ENCODE results near the gene FNDC3B. TPM values are rescaled to one million over a fixed set of nuclear protein-coding genes. Genes with fewer than 3 reads are reported as not detected.
"Not testable (repeated sequence)": the region's sequence is repeated elsewhere in the genome, so short reads cannot be mapped to it uniquely, and the experiment has no call there.

The FNDC3B gene
- total RNA-seq, 2 donors from 2014 or later: 9.2 to 17.1 TPM

DNA sequence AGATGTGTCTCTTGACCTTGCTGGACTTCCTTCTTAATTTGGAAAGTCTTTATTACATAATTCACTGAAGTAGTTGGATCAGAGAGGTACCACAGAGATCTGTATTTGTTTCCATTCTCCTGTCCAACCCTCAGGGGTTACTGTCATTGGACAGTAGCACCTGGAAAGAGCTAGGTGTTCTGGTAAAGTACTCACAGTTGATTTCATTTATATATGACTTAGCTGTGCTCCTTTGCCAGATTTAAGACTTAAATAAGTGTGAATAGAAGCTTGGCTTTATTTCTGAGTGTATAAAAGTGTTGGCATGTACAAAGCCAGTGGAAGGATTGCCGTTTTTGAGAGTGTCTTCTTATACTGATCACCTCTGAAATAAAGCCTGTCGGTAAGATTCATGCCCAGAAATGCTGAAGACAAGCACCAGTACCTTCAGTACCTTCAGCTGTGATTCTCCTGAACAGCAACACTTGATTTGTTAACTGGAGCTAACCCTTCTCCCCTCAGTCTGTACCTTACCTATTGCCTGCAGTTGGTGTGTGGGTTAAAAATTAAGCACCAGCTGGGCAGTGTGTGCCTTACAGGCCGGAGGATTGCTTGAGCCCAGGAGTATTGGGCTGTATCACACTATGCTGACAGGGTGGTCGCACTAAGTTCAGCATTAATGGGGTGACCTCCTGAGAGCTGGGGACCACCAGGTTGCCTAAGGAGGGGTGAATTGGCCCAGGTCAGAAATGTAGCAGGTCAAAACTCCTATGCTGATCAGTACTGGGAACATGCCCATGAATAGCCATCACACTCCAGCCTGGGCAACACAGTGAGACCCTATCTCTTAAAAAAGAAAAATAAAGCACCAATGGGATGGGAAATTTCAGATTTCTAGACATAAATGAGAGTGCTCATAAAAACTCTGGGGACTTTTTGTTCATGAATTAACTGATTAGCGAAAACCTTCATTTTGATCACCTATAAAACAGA is 197.7 kb downstream of the FNDC3B start:
- Mint-ChIP-seq H3K27ac (no peak overlapping the region), H3K36me3 (peaks cover 16 to 18% of the 10 kb centered on the region in 2 donors), H3K9me3 (peaks cover 8 to 15% of the 10 kb centered on the region in 2 donors)
- ATAC-seq: no peak
- no peak for DNase-seq (ENCODE audit: low spot score in 2 of 2)

DNA sequence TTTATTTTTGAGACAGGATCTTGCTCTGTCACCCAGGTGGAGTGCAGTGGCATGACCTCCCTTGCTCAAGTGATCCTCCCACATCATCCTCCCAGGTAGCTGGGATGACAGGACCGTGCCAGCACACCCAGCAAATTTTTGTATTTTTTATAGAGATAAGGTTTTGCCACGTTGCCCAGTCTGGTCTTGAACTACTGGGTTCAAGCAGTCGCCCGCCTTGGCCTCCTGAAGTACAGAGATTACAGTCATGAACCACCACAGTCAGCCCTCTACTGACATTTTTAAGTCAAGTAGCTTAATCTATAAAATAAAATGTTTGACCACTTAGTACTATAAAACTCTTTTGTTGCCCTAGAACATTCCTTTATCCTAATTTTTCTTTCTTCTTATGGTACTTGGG is 198.8 kb downstream of the FNDC3B start:
- no peak overlapping the region for H3K27ac Mint-ChIP-seq
- peaks cover 14 to 19% of the 10 kb centered on the region in 2 donors for H3K9me3 Mint-ChIP-seq
- no peak for DNase-seq (ENCODE audit: low spot score in 2 of 2)
- ATAC-seq: no peak
- H3K36me3 Mint-ChIP-seq: peaks cover 28 to 29% of the 10 kb centered on the region in 2 donors

DNA sequence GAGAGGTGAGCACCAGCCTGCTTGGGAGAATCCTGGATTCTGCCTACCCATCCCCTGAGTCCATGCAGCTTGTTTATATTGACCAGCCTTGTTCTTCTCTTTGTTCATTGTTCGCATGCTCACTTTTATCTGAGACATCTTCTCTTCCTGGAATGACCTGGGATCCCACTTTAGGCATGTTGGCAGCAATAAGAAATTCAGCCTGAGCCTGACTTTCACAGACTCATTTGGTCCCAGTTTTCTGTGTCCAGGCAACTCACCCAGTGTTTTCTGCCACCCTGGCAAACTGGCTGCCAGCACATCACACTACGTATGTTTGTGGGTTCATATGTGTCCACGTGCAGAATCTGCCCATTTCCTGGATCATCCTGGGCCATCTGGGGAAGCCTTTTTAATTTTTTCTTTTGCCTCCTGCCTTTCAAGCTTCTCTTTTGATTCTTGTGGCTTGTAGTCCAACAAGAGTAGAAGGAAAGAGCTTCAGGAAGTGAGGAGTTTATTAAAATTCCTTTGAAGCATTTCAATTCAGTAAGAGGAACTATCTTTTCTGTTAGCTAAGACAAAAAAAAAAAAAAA is 199.9 kb downstream of the FNDC3B start:
- peaks cover 28 to 38% of the 10 kb centered on the region in 2 donors for H3K36me3 Mint-ChIP-seq
- H3K9me3 Mint-ChIP-seq: peaks cover 19 to 20% of the 10 kb centered on the region in 2 donors
- DNase-seq (ENCODE audit: low spot score in 2 of 2) (no peak), ATAC-seq (no peak)
- H3K27ac Mint-ChIP-seq: no peak overlapping the region

GRCh38 chr3:172241405-172241804 is 202.0 kb downstream of the FNDC3B start:
- Mint-ChIP-seq H3K36me3 (peaks cover 28 to 38% of the 10 kb centered on the region in 2 donors), H3K9me3 (peaks cover 19 to 20% of the 10 kb centered on the region in 2 donors), H3K27ac (no peak overlapping the region)
- DNase-seq (ENCODE audit: low spot score in 2 of 2) (no peak), ATAC-seq (no peak)

GRCh38 chr3:172242471-172242870 is 203.1 kb downstream of the FNDC3B start:
- not testable (repeated sequence) for H3K27ac Mint-ChIP-seq; ATAC-seq; DNase-seq (ENCODE audit: low spot score in 2 of 2)
- Mint-ChIP-seq H3K9me3 (peaks cover 19 to 20% of the 10 kb centered on the region in 2 donors), H3K36me3 (peaks cover 28 to 38% of the 10 kb centered on the region in 2 donors)

- DNase-seq (ENCODE audit: low spot score in 2 of 2); H3K27ac Mint-ChIP-seq; ATAC-seq: not testable (repeated sequence)
- peaks cover 19 to 20% of the 10 kb centered on the region in 2 donors for H3K9me3 Mint-ChIP-seq
- H3K36me3 Mint-ChIP-seq: peaks cover 28 to 38% of the 10 kb centered on the region in 2 donors
These were observed 204.0 kb downstream of the FNDC3B start for GRCh38 chr3:172243376-172243775.

DNA sequence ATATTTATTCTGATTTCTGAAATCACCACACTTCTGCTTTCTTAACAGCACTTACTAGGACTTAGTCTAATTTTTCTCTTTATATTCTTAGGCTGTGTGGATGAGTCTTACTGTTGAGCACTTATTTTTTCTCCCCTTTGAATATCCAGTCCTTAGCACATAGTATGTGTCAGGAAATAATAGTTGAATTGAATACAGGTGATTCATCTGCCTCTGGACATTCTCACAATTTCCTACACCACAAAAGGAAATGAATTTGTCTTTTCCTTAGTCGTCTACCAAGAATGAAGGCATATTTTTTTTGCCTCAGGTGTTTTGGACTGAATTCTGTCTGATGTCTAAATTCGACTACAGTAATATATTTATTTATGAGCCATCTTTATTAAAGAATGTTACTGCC is 204.6 kb downstream of the FNDC3B start:
- peaks cover 19 to 20% of the 10 kb centered on the region in 2 donors for H3K9me3 Mint-ChIP-seq
- H3K27ac Mint-ChIP-seq: no peak overlapping the region
- H3K36me3 Mint-ChIP-seq: peaks cover 28 to 38% of the 10 kb centered on the region in 2 donors
- DNase-seq (ENCODE audit: low spot score in 2 of 2) (no peak), ATAC-seq (peak; percentile 50 to 68)

GRCh38 chr3:172245241-172245640 is 205.9 kb downstream of the FNDC3B start:
- H3K36me3 Mint-ChIP-seq: peaks cover 28 to 38% of the 10 kb centered on the region in 2 donors
- no peak overlapping the region for H3K27ac Mint-ChIP-seq
- no peak for DNase-seq (ENCODE audit: low spot score in 2 of 2)
- peaks cover 19 to 20% of the 10 kb centered on the region in 2 donors for H3K9me3 Mint-ChIP-seq
- ATAC-seq: no peak

- H3K27ac Mint-ChIP-seq: no peak overlapping the region
- ATAC-seq (no peak), DNase-seq (ENCODE audit: low spot score in 2 of 2) (no peak)
- H3K9me3 Mint-ChIP-seq: peaks cover 12 to 14% of the 10 kb centered on the region in 2 donors
- peaks cover 20 to 28% of the 10 kb centered on the region in 2 donors for H3K36me3 Mint-ChIP-seq
These were observed 206.9 kb downstream of the FNDC3B start for GRCh38 chr3:172246107-172246844.

DNA sequence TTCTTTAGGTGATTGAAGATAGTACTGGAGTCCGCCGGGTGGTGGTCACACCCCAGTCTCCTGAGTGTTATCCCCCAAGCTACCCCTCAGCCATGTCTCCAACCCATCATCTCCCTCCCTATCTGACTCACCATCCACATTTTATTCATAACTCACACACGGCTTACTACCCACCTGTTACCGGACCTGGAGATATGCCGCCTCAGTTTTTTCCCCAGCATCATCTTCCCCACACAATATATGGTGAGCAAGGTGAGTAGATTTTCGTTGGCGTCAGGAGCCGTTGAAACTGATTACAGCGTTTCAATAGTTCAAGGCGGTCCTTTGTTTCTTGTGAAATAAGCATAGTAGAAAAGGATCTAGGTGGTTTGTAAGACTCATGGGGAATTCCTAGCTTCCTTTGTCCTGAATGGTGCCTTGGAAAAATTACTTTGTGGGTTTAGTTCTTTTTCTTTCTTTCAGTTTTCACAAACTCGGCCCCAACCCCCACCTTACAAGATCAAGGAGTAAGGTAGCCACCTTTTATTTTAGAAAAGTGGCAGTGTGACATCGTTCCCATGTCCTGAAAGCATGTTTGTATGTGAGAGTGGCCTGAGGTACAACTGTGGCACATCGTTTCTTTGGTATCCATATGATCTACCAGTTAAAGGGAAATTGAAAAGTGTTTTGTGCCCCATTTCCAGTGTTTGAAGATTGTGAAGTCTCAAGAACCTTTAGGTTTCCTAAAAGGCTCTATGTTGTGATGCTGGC is 208.3 kb downstream of the FNDC3B start:
- ATAC-seq (peak; percentile 58 to 61), DNase-seq (ENCODE audit: low spot score in 2 of 2) (no peak)
- H3K9me3 Mint-ChIP-seq: peaks cover 4 to 11% of the 10 kb centered on the region in 2 donors
- H3K27ac Mint-ChIP-seq: no peak overlapping the region
- peaks cover 6 to 14% of the 10 kb centered on the region in 2 donors for H3K36me3 Mint-ChIP-seq

- ATAC-seq: peak; percentile 56 to 81
- Mint-ChIP-seq H3K9me3 (no peaks in the 10 kb centered on the region), H3K27ac (no peak overlapping the region), H3K36me3 (peaks cover 0 to under 1% of the 10 kb centered on the region in 2 donors)
- no peak for DNase-seq (ENCODE audit: low spot score in 2 of 2)
These were observed 209.7 kb downstream of the FNDC3B start for GRCh38 chr3:172249039-172249438.

- no peak for DNase-seq (ENCODE audit: low spot score in 2 of 2)
- peaks cover 0 to 6% of the 10 kb centered on the region in 2 donors for H3K36me3 Mint-ChIP-seq
- no peak overlapping the region for H3K27ac Mint-ChIP-seq
- H3K9me3 Mint-ChIP-seq: no peaks in the 10 kb centered on the region
- ATAC-seq: no peak
These were observed 211.8 kb downstream of the FNDC3B start for GRCh38 chr3:172251211-172251610.

DNA sequence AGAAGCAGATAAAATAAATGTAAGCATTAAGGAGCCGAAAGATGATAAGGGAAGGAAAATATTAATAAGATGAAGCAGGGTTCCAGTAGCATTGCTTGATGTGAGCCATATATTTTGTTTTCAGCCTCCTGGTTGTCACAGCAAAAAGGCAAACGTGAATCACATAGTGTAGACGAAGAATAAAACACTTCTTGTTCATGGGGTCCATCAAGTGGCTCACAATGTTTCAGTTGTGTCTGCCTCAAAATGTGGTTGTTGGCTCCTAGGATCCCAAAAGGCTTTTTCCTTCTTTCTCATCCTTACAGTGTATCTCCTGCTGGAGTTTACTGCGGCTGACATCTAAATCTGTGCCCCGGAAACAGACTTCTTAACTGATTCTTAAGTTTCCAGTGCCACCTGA is 213.8 kb downstream of the FNDC3B start:
- no peak for ATAC-seq
- Mint-ChIP-seq H3K9me3 (no peaks in the 10 kb centered on the region), H3K27ac (no peak overlapping the region), H3K36me3 (peaks cover 0 to 9% of the 10 kb centered on the region in 2 donors)
- DNase-seq (ENCODE audit: low spot score in 2 of 2): no peak

DNA sequence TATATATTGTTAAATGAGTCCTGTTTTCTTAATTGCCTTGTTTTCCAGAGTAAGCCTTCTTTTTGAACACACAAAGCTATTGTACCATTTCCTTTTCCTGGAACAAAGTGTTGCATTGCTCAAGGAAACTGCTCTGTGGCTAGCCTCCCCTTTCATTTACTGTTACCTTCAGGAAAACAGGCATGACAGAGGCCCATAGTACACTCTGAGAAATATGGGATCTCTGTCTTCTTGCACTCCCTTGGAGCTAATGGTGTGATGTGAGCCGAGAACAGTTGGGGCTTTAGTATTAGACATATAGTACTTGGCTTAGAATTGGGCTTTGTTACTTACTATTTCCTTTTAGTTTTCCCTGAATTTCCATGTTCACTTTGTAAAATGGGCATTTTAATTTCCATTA is 215.2 kb downstream of the FNDC3B start:
- no peaks in the 10 kb centered on the region for H3K9me3 Mint-ChIP-seq
- H3K27ac Mint-ChIP-seq: no peak overlapping the region
- ATAC-seq: no peak
- no peak for DNase-seq (ENCODE audit: low spot score in 2 of 2)
- peaks cover 0 to 9% of the 10 kb centered on the region in 2 donors for H3K36me3 Mint-ChIP-seq

DNA sequence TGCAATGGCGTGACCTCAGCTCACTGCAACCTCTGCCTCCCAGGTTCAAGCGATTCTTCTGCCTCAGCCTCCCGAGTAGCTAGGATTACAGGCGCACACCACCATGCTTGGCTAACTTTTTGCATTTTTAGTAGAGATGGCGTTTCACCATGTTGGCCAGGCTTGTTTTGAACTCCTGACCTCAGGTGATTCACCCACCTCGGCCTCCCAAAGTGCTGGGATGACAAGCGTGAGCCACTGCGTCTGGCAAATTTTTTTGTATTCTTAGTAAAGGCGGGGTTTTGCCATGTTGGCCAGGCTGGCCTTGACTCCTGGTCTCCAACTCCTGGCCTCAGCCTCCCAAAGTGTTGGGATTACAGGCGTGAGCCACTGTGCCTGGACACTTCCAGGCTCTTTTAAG is 215.9 kb downstream of the FNDC3B start:
- not testable (repeated sequence) for H3K36me3 Mint-ChIP-seq, ATAC-seq, H3K27ac Mint-ChIP-seq

GRCh38 chr3:172256101-172256734 is 216.8 kb downstream of the FNDC3B start:
- ATAC-seq (no peak), DNase-seq (ENCODE audit: low spot score in 2 of 2) (no peak)
- H3K9me3 Mint-ChIP-seq: no peaks in the 10 kb centered on the region
- H3K36me3 Mint-ChIP-seq: peaks cover 0 to 9% of the 10 kb centered on the region in 2 donors
- H3K27ac Mint-ChIP-seq: peak overlapping the region in 1 of 2 donors; percentile 5

More for the DNA sequence above, 215.9 kb downstream of the FNDC3B start:
- not testable (repeated sequence) for DNase-seq (ENCODE audit: low spot score in 2 of 2); H3K9me3 Mint-ChIP-seq

Measured in activated naive CD4-positive, alpha-beta T cell treated with anti-CD3 and anti-CD28 coated beads, Interleukin-2, amount 50 U/mL, for 72 hours (primary cell).